GM12891 (cell line): ENCODE data around the gene OR10H5.

Experiments
- POLR2A ChIP-seq: IDR thresholded peaks from 2 replicates; pipeline ENCODE4 v1.6.1; 2011; ENCODE audit warnings: low read depth, low read length, control low read depth
- POLR2AphosphoS5 ChIP-seq: IDR thresholded peaks from 2 replicates; pipeline ENCODE4 v1.6.1; 2011; ENCODE audit warnings: low read depth, low read length, control low read depth
- POU2F2 ChIP-seq: IDR thresholded peaks from 2 replicates; pipeline ENCODE4 v1.6.1; 2011; ENCODE audit warnings: low read depth, mild to moderate bottlenecking, control low read depth, low read length, moderate library complexity
- SPI1 ChIP-seq: IDR thresholded peaks from 2 replicates; pipeline ENCODE4 v1.6.1; 2011; ENCODE audit warnings: low read depth, low read length, control low read depth
- TAF1 ChIP-seq: IDR thresholded peaks from 2 replicates; pipeline ENCODE4 v1.6.1; 2011; ENCODE audit warnings: low read depth, low read length, control low read depth

DNA sequence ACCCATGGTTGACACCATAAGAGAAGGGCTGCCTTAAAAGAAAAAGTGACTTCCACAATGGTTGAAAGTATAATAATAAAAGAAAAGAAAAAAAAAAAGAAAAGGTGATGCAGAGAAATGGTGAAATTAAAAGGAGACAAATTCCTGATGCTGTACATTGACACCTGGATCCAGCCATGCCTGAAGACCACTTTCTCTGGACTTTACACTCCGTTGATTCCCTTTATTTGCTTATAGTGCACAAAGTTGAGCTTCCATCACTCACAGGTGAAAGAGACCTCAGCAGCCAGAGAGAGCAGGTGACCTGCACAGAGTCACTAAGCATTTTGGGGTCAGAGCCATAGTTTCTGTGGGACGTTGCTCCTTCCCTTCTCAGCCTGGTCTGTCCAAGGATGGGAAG is 12.2 kb upstream of the OR10H5 start:
- TF ChIP-seq POLR2A (no peak), POU2F2 (no peak), POLR2AphosphoS5 (no peak), SPI1 (no peak), TAF1 (no peak)
